Esophagus squamous epithelium (tissue), 5 donors: Measurements from ENCODE around the gene REXO5. TPM values are rescaled to one million over a fixed set of nuclear protein-coding genes. Genes with fewer than 3 reads are reported as not detected.
A peak's percentile ranks its signal among the peaks of the same experiment; 100 is the strongest.
"Not testable (repeated sequence)": the region's sequence is repeated elsewhere in the genome, so short reads cannot be mapped to it uniquely, and the experiment has no call there.

Experiments used
- DNase-seq: peaks from one replicate; lab custom pipeline; 2025; lab: John Stamatoyannopoulos, UW
- H3K27ac ChIP-seq, 4 donors: fragments of 200-600 bp; sonication (generic); one replicate each; pipeline ENCODE4 v1.5.1; 2016 to 2019; ENCODE audit warnings: mild to moderate bottlenecking in 1 of 4
- H3K27me3 ChIP-seq, 4 donors: fragments of 200-600 bp; sonication (generic); 1 replicate in 3 of 4; 2 replicates in 1 of 4; pipeline versions ENCODE4 v1.5.1 to v1.6.0; 2017 to 2021; ENCODE audit warnings: antibody characterized with exemption in 1 of 4
- H3K36me3 ChIP-seq, 3 donors: fragments of 200-600 bp; sonication (generic); one replicate each; pipeline ENCODE4 v1.5.1; 2016 to 2019
- H3K4me1 ChIP-seq, 3 donors: fragments of 200-600 bp; sonication (generic); one replicate each; pipeline ENCODE4 v1.5.1; 2017 to 2019
- H3K4me3 ChIP-seq, 4 donors: fragments of 200-600 bp; sonication (generic); 1 replicate in 3 of 4; 2 replicates in 1 of 4; pipeline ENCODE4 v1.5.1; 2016 to 2019; ENCODE audit warnings: mild to moderate bottlenecking in 2 of 4, moderate library complexity in 1 of 4
- H3K9me3 ChIP-seq, 3 donors: fragments of 200-600 bp; sonication (generic); one replicate each; pipeline ENCODE4 v1.5.1; 2016 to 2019
- CTCF ChIP-seq, 6 experiments: fragments of 450-650 bp in 4 of 6; fragments of 200-600 bp in 2 of 6; sonication (generic) in 2 of 6; IDR thresholded peaks; one replicate each; pipeline ENCODE4 v1.5.1; 2016 to 2019; ENCODE audit warnings: antibody characterized with exemption in 6 of 6, mild to moderate bottlenecking in 4 of 6, moderate library complexity in 4 of 6
- POLR2A ChIP-seq, 4 donors: fragments of 450-650 bp; IDR thresholded peaks; one replicate each; pipeline ENCODE4 v1.6.1; 2017; ENCODE audit warnings: antibody characterized with exemption in 4 of 4, mild to moderate bottlenecking in 4 of 4, moderate library complexity in 3 of 4
- WGBS, 2 donors: methylation state at CpG; one replicate each; pipeline ENCODE4 v1.1.5; 2018; 5-methylcytosine and 5-hydroxymethylcytosine counted together
- intact Hi-C: fragments of 100-400 bp; cut with DNase I; formaldehyde crosslinking; loops from one replicate; pipeline ENCODE4 v1.15.0; 2022
- total RNA-seq, 4 donors: library from RNA; depleted of rRNA; stranded (reverse); fragments of >200 nt; gene quantifications; one replicate each; pipeline ENCODE4 v1.1.0, GENCODE V29; 2016
- donor health status: DM: yes; HTN: yes; CAD: no.

Gene REXO5
- total RNA-seq, 4 donors from 2014 or later: 0.49 to 3.2 (median 2.7) TPM

- WGBS, 2 donors: 36 to 42% methylated on average over 1 of the region's 1 CpG
- H3K9me3 ChIP-seq: no peaks in the 10 kb centered on the region
- intact Hi-C loops: no loop called here
- TF ChIP-seq CTCF (IDR thresholded peaks at IDR 0.05): no peak
- TF ChIP-seq POLR2A (IDR thresholded peaks at IDR 0.05): no peak
- no peaks in the 10 kb centered on the region for H3K27me3 ChIP-seq
- no peak for DNase-seq
- H3K4me3 ChIP-seq: no peak overlapping the region
- H3K27ac ChIP-seq: no peak overlapping the region
- peaks cover 0 to 14% (median 7%) of the 10 kb centered on the region in 3 donors for H3K4me1 ChIP-seq
- peaks cover 0 to 53% (median 6%) of the 10 kb centered on the region in 3 donors for H3K36me3 ChIP-seq
These were observed 5.0 kb upstream of the REXO5 start for GRCh38 chr16:20801278-20801677.

- DNase-seq: no peak
These were observed 3.2 kb upstream of the REXO5 start for GRCh38 chr16:20803192-20803560.

GRCh38 chr16:20803561-20804214 lies 2.6 kb upstream of the REXO5 start:
- Histone ChIP-seq H3K4me1 (peaks cover 0 to 26% (median 9%) of the 10 kb centered on the region in 3 donors), H3K36me3 (peaks cover 0 to 30% (median 2%) of the 10 kb centered on the region in 3 donors), H3K27me3 (no peaks in the 10 kb centered on the region), H3K9me3 (no peaks in the 10 kb centered on the region), H3K27ac (no peak overlapping the region), H3K4me3 (no peak overlapping the region)
- WGBS, 2 donors: 88 to 90% methylated on average over 7 of the region's 7 CpGs
- TF ChIP-seq CTCF (IDR thresholded peaks at IDR 0.05): no peak
- TF ChIP-seq POLR2A (IDR thresholded peaks at IDR 0.05): no peak
- DNase-seq: no peak
- intact Hi-C loops: no loop called here

More at GRCh38 chr16:20803192-20803560, 3.2 kb upstream of the REXO5 start:
- Histone ChIP-seq H3K4me1 (peaks cover 0 to 26% (median 9%) of the 10 kb centered on the region in 3 donors), H3K27ac (no peak overlapping the region), H3K4me3 (no peak overlapping the region), H3K27me3 (no peaks in the 10 kb centered on the region), H3K9me3 (no peaks in the 10 kb centered on the region), H3K36me3 (peaks cover 0 to 35% (median 6%) of the 10 kb centered on the region in 3 donors)
- WGBS, 2 donors: 57 to 63% methylated on average over 2 of the region's 2 CpGs
- intact Hi-C loops: no loop called here
- TF ChIP-seq CTCF (IDR thresholded peaks at IDR 0.05) (no peak), POLR2A (IDR thresholded peaks at IDR 0.05) (no peak)

- H3K4me3 ChIP-seq: peak overlapping the region; percentile 71 to 87 (median 80)
- H3K4me1 ChIP-seq: peaks cover 0 to 26% (median 9%) of the 10 kb centered on the region in 3 donors
- H3K27me3 ChIP-seq, DNase-seq, H3K9me3 ChIP-seq, intact Hi-C loops: not testable (repeated sequence)
- H3K36me3 ChIP-seq: peaks cover 0 to 20% (median 0%) of the 10 kb centered on the region in 3 donors
- peak overlapping the region; percentile 92 to 98 (median 95) for H3K27ac ChIP-seq
- WGBS, 2 donors: 7 to 8% methylated on average over 10 to 12 of the region's 12 CpGs
These were observed 601 bp upstream of the REXO5 start for GRCh38 chr16:20805684-20806167.

GRCh38 chr16:20807862-20808261 lies 1.5 kb downstream of the REXO5 start:
- intact Hi-C loops: no loop called here
- no peaks in the 10 kb centered on the region for H3K9me3 ChIP-seq
- TF ChIP-seq CTCF (IDR thresholded peaks at IDR 0.05) (no peak), POLR2A (IDR thresholded peaks at IDR 0.05) (no peak)
- no peaks in the 10 kb centered on the region for H3K27me3 ChIP-seq
- H3K4me3 ChIP-seq: no peak overlapping the region
- no peak overlapping the region for H3K27ac ChIP-seq
- H3K36me3 ChIP-seq: no peaks in the 10 kb centered on the region
- no peak for DNase-seq
- 92 to 94% methylated on average over 11 of the region's 11 CpGs for WGBS, 2 donors
- peaks cover 0 to 31% (median 9%) of the 10 kb centered on the region in 3 donors for H3K4me1 ChIP-seq
